Hematopoietic multipotent progenitor cell treated with erythropoietin and hydrocortisone succinate and interleukin-3 and kit ligand, for 17 days (in vitro differentiated cells): ENCODE results near the gene SLC36A4.
"Not testable (repeated sequence)": the region's sequence is repeated elsewhere in the genome, so short reads cannot be mapped to it uniquely, and the experiment has no call there.

Source experiments
- DNase-seq: peaks from one replicate; pipeline ENCODE4 v3.0.0-alpha.2; 2015; ENCODE audit warnings: low spot score

SLC36A4 gene

GRCh38 chr11:93197380-93198214 lies at the start of gene SLC36A4:
TSS of gene SLC36A4 (minus strand) at chr11:93197991. CDS start at chr11:93197832, 159 bp downstream.
- DNase-seq = peak; percentile 72

- DNase-seq = not testable (repeated sequence)
Measured at GRCh38 chr11:93246790-93247189, 49.0 kb upstream of the SLC36A4 start.

- no peak for DNase-seq
Measured at GRCh38 chr11:93244018-93244417, 46.2 kb upstream of the SLC36A4 start.

GRCh38 chr11:93239966-93240365 lies 42.2 kb upstream of the SLC36A4 start:
- DNase-seq = no peak

- DNase-seq = no peak
Measured at GRCh38 chr11:93238956-93239355, 41.2 kb upstream of the SLC36A4 start.

- no peak for DNase-seq
Measured at GRCh38 chr11:93236741-93237675, 39.2 kb upstream of the SLC36A4 start.

- DNase-seq = no peak
Measured at GRCh38 chr11:93234602-93235207, 36.9 kb upstream of the SLC36A4 start.

- DNase-seq = no peak
Measured at GRCh38 chr11:93229876-93230275, 32.1 kb upstream of the SLC36A4 start.

- no peak for DNase-seq
Measured at GRCh38 chr11:93225662-93226061, 27.9 kb upstream of the SLC36A4 start.

- no peak for DNase-seq
Measured at GRCh38 chr11:93221539-93221938, 23.7 kb upstream of the SLC36A4 start.

- no peak for DNase-seq
Measured at GRCh38 chr11:93220078-93220477, 22.3 kb upstream of the SLC36A4 start.

GRCh38 chr11:93219440-93219839 lies 21.6 kb upstream of the SLC36A4 start:
- no peak for DNase-seq

GRCh38 chr11:93216511-93217101 lies 18.8 kb upstream of the SLC36A4 start:
- no peak for DNase-seq

GRCh38 chr11:93213622-93214021 lies 15.8 kb upstream of the SLC36A4 start:
- DNase-seq = no peak

GRCh38 chr11:93212094-93212493 lies 14.3 kb upstream of the SLC36A4 start:
- no peak for DNase-seq

GRCh38 chr11:93209466-93209865 lies 11.7 kb upstream of the SLC36A4 start:
- no peak for DNase-seq

GRCh38 chr11:93208663-93209270 lies 11.0 kb upstream of the SLC36A4 start:
- no peak for DNase-seq

- no peak for DNase-seq
Measured at GRCh38 chr11:93199616-93200015, 1.8 kb upstream of the SLC36A4 start.

GRCh38 chr11:93198215-93198845 lies 539 bp upstream of the SLC36A4 start:
- no peak for DNase-seq

GRCh38 chr11:93196816-93197379 lies 893 bp downstream of the SLC36A4 start:
- no peak for DNase-seq
